ENCODE data around the gene MALRD1.

The MALRD1 gene

DNA sequence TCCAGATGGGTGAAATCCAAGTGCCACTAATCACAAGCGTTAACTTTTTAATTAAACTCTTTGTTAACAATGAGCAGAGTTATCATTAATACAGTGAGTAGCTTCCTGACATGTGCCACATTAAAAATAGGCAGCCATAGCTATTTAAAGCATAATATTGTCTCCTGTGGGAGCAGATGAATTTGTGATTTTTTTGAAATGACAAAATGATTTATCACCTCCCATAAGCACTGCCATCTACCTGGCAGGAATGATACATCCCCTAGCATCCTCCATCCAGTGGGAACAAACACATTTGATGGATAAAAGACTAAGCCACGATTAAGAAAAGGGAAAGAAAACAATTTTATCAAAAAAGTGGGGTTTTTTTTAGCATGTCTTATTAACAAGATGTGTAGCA lies 605.3 kb downstream of the MALRD1 start:
- H3K4me3 ChIP-seq (ENCODE audit: low read length): no peak overlapping the region
- peak overlapping the region; percentile 27 for H3K9ac ChIP-seq (ENCODE audit: low read length)
- DNase-seq (ENCODE audit: low read depth): no peak
- no peaks in the 10 kb centered on the region for H3K9me3 ChIP-seq (ENCODE audit: control insufficient read depth, low read length)
- peaks cover 33% of the 10 kb centered on the region for H3K4me1 ChIP-seq (ENCODE audit: control insufficient read depth, insufficient read depth, low read length)
- no peaks in the 10 kb centered on the region for H3K27me3 ChIP-seq (replicated peaks; ENCODE audit: control insufficient read depth, insufficient read depth, low read length)
- H3K36me3 ChIP-seq (ENCODE audit: control insufficient read depth, insufficient read depth, low read length, severe bottlenecking): no peaks in the 10 kb centered on the region

DNA sequence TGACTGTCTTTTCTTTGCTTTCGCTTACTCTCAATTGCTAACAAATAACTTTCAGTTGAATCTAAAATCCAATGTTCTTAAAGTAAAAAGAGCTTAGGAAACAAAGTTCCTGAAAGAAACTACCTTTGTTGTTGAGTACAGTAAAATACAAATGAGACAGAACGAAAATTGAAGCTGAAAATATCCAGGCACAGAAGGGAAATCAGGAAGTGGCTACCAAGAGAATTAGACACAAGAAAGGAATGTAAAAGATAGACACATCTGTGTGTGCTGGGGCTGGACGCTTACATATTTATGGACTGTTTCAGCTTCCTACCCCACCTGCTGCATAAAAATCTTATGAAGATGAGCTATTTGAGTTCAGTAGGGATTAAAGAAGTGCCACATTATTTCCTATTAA lies 606.0 kb downstream of the MALRD1 start:
- Histone ChIP-seq H3K4me3 (ENCODE audit: low read length) (peak overlapping the region; percentile 42), H3K4me1 (ENCODE audit: control insufficient read depth, insufficient read depth, low read length) (peaks cover 33% of the 10 kb centered on the region), H3K9ac (ENCODE audit: low read length) (peak overlapping the region; percentile 27), H3K27me3 (replicated peaks; ENCODE audit: control insufficient read depth, insufficient read depth, low read length) (no peaks in the 10 kb centered on the region), H3K36me3 (ENCODE audit: control insufficient read depth, insufficient read depth, low read length, severe bottlenecking) (no peaks in the 10 kb centered on the region), H3K9me3 (ENCODE audit: control insufficient read depth, low read length) (no peaks in the 10 kb centered on the region)
- DNase-seq (ENCODE audit: low read depth): peak; percentile 57

DNA sequence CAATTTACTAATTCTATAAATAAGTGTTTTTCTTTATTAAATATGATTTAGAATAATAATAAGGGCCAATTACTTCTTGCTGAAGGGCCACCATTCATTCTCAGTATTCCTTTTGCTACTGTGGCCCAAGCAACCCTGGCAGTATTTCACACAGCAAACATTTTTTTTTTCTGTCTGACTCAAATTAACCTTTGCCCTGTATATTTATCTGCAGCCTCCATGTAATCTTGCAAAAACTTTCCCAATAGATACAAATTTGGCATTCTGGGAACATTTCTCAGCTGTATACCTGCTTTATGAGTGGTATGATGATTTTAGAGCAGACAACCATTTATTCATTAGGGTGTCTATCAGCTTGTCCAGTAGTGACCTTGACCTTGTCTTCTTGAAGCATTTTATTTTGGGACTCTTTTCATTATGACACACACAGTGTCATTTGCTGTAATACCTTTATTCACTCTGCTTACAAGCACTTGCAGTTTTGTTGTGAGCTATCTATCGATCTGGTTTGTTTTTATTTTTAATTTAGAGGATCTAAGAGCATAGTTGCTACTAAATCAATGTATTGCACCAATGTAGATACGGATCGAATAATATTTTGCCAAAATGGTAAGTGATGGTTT lies 607.9 kb downstream of the MALRD1 start:
- H3K4me1 ChIP-seq (ENCODE audit: control insufficient read depth, insufficient read depth, low read length): peaks cover 33% of the 10 kb centered on the region
- no peaks in the 10 kb centered on the region for H3K9me3 ChIP-seq (ENCODE audit: control insufficient read depth, low read length)
- H3K36me3 ChIP-seq (ENCODE audit: control insufficient read depth, insufficient read depth, low read length, severe bottlenecking): no peaks in the 10 kb centered on the region
- no peak overlapping the region for H3K9ac ChIP-seq (ENCODE audit: low read length)
- DNase-seq (ENCODE audit: low read depth): no peak
- H3K4me3 ChIP-seq (ENCODE audit: low read length): no peak overlapping the region
- H3K27me3 ChIP-seq (replicated peaks; ENCODE audit: control insufficient read depth, insufficient read depth, low read length): no peaks in the 10 kb centered on the region

DNA sequence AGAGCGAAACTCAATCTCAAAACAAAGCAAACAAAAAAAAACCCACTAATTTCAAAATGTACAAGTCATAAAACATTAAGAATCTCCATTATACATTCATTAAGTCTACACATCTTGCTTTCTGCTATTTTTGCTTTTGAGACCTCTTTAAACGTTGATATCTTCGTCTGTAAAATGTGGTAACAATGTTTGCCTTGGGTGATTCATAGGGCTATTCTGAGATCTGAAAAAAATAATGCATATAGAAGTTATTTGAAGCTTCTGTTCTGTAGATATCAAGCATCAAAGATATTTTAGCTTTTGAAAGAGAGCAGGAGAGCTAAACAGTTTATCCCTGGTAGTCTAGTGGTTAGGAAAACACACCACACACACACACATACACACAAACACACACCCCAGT lies 609.5 kb downstream of the MALRD1 start:
- Histone ChIP-seq H3K9me3 (ENCODE audit: control insufficient read depth, low read length) (no peaks in the 10 kb centered on the region), H3K4me1 (ENCODE audit: control insufficient read depth, insufficient read depth, low read length) (peaks cover 23% of the 10 kb centered on the region), H3K27me3 (replicated peaks; ENCODE audit: control insufficient read depth, insufficient read depth, low read length) (no peaks in the 10 kb centered on the region), H3K36me3 (ENCODE audit: control insufficient read depth, insufficient read depth, low read length, severe bottlenecking) (no peaks in the 10 kb centered on the region), H3K4me3 (ENCODE audit: low read length) (no peak overlapping the region), H3K9ac (ENCODE audit: low read length) (no peak overlapping the region)
- no peak for DNase-seq (ENCODE audit: low read depth)

DNA sequence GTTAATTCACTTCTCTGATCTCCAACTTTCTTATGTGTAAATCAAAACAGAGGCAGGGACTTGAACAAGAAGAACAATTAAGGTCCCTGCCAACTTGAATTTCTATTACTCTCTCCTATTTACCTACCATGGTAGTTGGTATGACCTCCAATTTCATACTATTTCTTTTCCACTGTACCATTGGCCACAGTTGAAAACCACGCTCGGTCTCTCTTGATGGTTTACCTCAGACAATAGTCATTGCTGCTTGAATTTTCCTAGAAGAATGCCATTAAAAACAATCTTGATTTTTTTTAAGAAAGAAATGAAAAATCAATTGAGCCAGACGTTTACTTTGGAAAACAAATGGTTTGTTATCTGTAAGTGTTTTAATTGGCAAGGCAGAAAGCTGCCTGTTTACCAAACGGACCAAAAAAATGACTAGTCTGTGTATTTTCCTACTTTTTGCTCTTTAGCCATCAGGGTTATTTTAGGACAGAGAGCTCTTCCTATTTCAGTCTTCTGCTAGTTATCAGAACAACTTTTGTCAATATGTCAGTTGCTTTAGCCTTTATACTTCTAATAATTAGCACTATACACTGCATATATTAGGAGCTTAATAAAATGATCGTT lies 610.1 kb downstream of the MALRD1 start:
- H3K36me3 ChIP-seq (ENCODE audit: control insufficient read depth, insufficient read depth, low read length, severe bottlenecking): no peaks in the 10 kb centered on the region
- no peaks in the 10 kb centered on the region for H3K27me3 ChIP-seq (replicated peaks; ENCODE audit: control insufficient read depth, insufficient read depth, low read length)
- no peak for DNase-seq (ENCODE audit: low read depth)
- no peak overlapping the region for H3K9ac ChIP-seq (ENCODE audit: low read length)
- H3K4me1 ChIP-seq (ENCODE audit: control insufficient read depth, insufficient read depth, low read length): peaks cover 23% of the 10 kb centered on the region
- no peak overlapping the region for H3K4me3 ChIP-seq (ENCODE audit: low read length)
- H3K9me3 ChIP-seq (ENCODE audit: control insufficient read depth, low read length): no peaks in the 10 kb centered on the region

DNA sequence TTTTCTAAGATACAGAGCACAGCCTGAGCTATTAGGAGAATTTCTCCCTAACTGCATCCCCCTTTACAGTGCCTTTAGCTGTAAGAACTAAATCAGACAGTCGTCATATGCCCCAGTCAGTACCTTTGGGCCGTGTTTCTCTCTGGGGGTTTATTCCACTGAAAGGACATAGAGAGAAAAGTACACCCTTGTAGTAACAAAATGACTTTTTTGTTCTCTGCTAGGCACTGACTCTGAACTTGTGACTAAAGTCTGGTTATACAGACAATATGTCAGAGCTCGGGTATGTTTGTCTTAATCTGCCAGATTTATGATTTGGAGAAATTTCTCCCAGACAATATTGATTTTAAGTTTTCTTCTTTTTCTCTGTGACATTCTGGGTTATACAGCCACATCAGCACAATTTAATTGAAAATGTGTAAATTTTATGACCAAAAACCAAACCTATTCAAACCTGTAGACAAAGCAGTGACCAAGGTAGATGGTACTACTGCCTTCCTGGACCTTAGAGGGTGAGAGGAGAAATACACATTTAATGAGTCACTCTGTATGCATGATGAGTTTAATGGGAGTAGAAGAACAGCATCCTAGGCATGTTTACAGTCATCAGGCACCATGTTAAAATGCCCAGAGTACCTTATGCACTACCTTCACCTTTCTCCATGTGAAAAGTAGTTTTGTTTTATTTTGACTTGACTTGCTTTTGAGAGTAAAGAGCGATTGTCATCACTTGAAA lies 611.5 kb downstream of the MALRD1 start:
- peaks cover 13% of the 10 kb centered on the region for H3K4me1 ChIP-seq (ENCODE audit: control insufficient read depth, insufficient read depth, low read length)
- H3K9ac ChIP-seq (ENCODE audit: low read length): no peak overlapping the region
- DNase-seq (ENCODE audit: low read depth): no peak
- no peaks in the 10 kb centered on the region for H3K9me3 ChIP-seq (ENCODE audit: control insufficient read depth, low read length)
- H3K27me3 ChIP-seq (replicated peaks; ENCODE audit: control insufficient read depth, insufficient read depth, low read length): peaks cover under 1% of the 10 kb centered on the region
- H3K36me3 ChIP-seq (ENCODE audit: control insufficient read depth, insufficient read depth, low read length, severe bottlenecking): no peaks in the 10 kb centered on the region
- H3K4me3 ChIP-seq (ENCODE audit: low read length): no peak overlapping the region

DNA sequence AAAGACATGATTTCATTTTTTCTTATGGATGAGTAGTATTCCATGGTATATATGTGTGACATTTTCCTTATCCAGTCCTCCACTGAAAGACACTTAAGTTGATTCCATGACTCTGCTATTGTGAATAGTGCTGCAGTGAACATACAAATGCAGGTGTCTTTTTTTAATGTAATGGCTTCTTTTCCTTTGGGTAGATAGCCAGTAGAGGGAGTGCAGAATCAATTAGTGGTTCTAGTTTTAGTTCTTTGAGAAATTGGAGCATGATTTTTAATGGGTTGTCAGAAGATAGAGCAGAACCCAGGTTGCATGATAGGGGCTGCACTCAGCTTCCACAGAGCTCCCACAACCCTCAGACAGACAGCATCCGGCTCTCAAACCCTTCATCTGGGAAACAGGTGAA lies 614.7 kb downstream of the MALRD1 start:
- H3K36me3 ChIP-seq (ENCODE audit: control insufficient read depth, insufficient read depth, low read length, severe bottlenecking): no peaks in the 10 kb centered on the region
- no peak overlapping the region for H3K9ac ChIP-seq (ENCODE audit: low read length)
- no peak overlapping the region for H3K4me3 ChIP-seq (ENCODE audit: low read length)
- peaks cover 3% of the 10 kb centered on the region for H3K9me3 ChIP-seq (ENCODE audit: control insufficient read depth, low read length)
- no peaks in the 10 kb centered on the region for H3K4me1 ChIP-seq (ENCODE audit: control insufficient read depth, insufficient read depth, low read length)
- H3K27me3 ChIP-seq (replicated peaks; ENCODE audit: control insufficient read depth, insufficient read depth, low read length): peaks cover 4% of the 10 kb centered on the region
- DNase-seq (ENCODE audit: low read depth): no peak

DNA sequence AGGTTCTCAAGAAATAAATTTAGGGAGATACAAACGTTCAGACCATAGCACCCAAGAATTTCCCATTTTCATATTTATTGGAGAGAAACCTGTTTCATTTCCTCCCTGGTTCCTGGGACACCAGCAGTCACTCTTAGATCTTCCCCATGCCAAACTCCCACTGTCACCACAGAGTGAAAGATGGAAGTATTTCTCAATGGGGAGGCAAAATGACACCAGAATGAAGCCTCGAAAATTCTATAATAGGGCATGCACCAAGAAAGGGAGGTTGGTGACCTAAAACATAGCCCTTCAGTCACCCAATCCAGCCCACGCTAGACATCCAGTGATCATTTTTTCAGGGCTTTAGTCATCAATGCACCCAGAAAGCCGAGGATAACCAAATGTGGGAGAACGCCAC lies 619.5 kb downstream of the MALRD1 start:
- H3K9ac ChIP-seq (ENCODE audit: low read length): no peak overlapping the region
- H3K27me3 ChIP-seq (replicated peaks; ENCODE audit: control insufficient read depth, insufficient read depth, low read length): peaks cover 4% of the 10 kb centered on the region
- H3K4me1 ChIP-seq (ENCODE audit: control insufficient read depth, insufficient read depth, low read length): no peaks in the 10 kb centered on the region
- no peak overlapping the region for H3K4me3 ChIP-seq (ENCODE audit: low read length)
- no peak for DNase-seq (ENCODE audit: low read depth)
- no peaks in the 10 kb centered on the region for H3K36me3 ChIP-seq (ENCODE audit: control insufficient read depth, insufficient read depth, low read length, severe bottlenecking)
- H3K9me3 ChIP-seq (ENCODE audit: control insufficient read depth, low read length): peaks cover 3% of the 10 kb centered on the region

DNA sequence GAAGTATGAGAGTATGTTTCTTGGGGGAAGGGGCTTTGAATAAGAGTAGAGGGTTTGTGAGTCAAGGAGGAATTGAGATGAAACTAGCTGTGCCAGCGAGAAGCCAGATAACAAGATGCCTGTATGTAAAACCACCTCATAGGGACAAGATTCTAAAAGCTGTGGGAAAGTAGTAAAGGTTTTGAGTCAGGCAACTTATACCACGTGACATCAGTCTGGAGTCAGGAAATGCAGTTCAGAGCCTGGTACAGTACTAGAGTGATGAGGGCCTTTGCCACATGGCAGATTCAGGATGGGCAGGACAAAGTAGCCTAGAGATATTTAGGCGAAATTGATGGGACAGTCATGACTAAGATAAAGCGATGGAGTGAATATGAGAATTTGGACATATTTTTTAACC lies 627.5 kb downstream of the MALRD1 start:
- no peak for DNase-seq (ENCODE audit: low read depth)
- H3K27me3 ChIP-seq (replicated peaks; ENCODE audit: control insufficient read depth, insufficient read depth, low read length): no peaks in the 10 kb centered on the region
- no peak overlapping the region for H3K9ac ChIP-seq (ENCODE audit: low read length)
- H3K9me3 ChIP-seq (ENCODE audit: control insufficient read depth, low read length): peaks cover 15% of the 10 kb centered on the region
- no peak overlapping the region for H3K4me3 ChIP-seq (ENCODE audit: low read length)
- H3K36me3 ChIP-seq (ENCODE audit: control insufficient read depth, insufficient read depth, low read length, severe bottlenecking): no peaks in the 10 kb centered on the region
- no peaks in the 10 kb centered on the region for H3K4me1 ChIP-seq (ENCODE audit: control insufficient read depth, insufficient read depth, low read length)

DNA sequence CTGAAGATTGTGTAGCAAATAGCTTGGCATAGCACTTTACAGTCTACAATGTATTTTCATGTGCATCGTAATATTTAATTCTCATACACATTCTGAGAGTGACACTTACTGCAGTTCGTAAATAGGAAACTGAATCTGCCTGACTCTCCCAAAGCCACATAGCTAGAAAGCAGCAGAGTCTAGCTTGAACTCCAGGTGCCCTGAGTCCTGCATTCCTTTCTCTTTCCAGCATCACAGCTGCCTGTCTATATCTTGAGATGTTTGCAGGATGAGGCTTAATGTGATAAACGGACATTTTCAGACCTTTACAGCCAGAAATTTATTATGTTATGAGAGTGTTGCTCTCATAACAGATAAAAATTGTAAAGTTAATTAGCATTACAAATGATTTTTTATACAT lies 634.8 kb downstream of the MALRD1 start:
- no peaks in the 10 kb centered on the region for H3K27me3 ChIP-seq (replicated peaks; ENCODE audit: control insufficient read depth, insufficient read depth, low read length)
- no peak overlapping the region for H3K9ac ChIP-seq (ENCODE audit: low read length)
- H3K4me1 ChIP-seq (ENCODE audit: control insufficient read depth, insufficient read depth, low read length): no peaks in the 10 kb centered on the region
- H3K9me3 ChIP-seq (ENCODE audit: control insufficient read depth, low read length): peaks cover 15% of the 10 kb centered on the region
- no peak overlapping the region for H3K4me3 ChIP-seq (ENCODE audit: low read length)
- no peaks in the 10 kb centered on the region for H3K36me3 ChIP-seq (ENCODE audit: control insufficient read depth, insufficient read depth, low read length, severe bottlenecking)
- DNase-seq (ENCODE audit: low read depth): peak; percentile 6

DNA sequence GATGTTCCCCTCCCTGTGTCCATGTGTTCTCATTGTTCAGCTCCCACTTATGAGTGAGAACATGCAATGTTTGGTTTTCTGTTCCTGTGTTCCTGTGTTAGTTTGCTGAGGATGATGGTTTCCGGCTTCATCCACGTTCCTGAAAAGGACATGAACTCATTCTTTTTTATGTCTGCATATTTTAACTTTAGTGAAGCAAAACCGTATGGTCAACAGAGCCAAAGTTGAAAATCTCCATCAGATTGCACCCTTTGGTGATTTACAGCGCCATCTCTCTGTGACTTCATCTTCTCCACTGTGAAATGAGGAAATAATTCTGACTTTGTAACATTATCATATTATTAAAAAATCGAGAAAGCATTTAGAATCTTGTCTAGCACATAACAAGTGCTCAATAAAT lies 635.4 kb downstream of the MALRD1 start:
- Histone ChIP-seq H3K27me3 (replicated peaks; ENCODE audit: control insufficient read depth, insufficient read depth, low read length) (no peaks in the 10 kb centered on the region), H3K4me1 (ENCODE audit: control insufficient read depth, insufficient read depth, low read length) (no peaks in the 10 kb centered on the region), H3K4me3 (ENCODE audit: low read length) (no peak overlapping the region), H3K9me3 (ENCODE audit: control insufficient read depth, low read length) (peaks cover 15% of the 10 kb centered on the region), H3K36me3 (ENCODE audit: control insufficient read depth, insufficient read depth, low read length, severe bottlenecking) (no peaks in the 10 kb centered on the region), H3K9ac (ENCODE audit: low read length) (no peak overlapping the region)
- peak; percentile 60 for DNase-seq (ENCODE audit: low read depth)

Data from adipocyte (in vitro differentiated cells).